Stimulated activated naive CD8-positive, alpha-beta T cell treated with anti-CD3 and anti-CD28 coated beads, Interleukin-15, Interleukin-2, amounts not matched to agents 100 ng/mL and 50 ng/mL, for 24 hours (primary cell): Measurements from ENCODE around the gene SEZ6.

Source experiments
- H3K27ac Mint-ChIP-seq: one replicate; pipeline ENCODE4 v1.8.0; 2021; ENCODE audit warnings: mild to moderate bottlenecking, mixed read lengths
- H3K27me3 Mint-ChIP-seq: one replicate; pipeline ENCODE4 v1.8.0; 2021; ENCODE audit warnings: mixed read lengths
- H3K36me3 Mint-ChIP-seq: one replicate; pipeline ENCODE4 v1.8.0; 2021; ENCODE audit warnings: low read depth, mixed read lengths
- H3K4me1 Mint-ChIP-seq: one replicate; pipeline ENCODE4 v1.8.0; 2021; ENCODE audit warnings: low read depth, mixed read lengths
- H3K4me3 Mint-ChIP-seq: one replicate; pipeline ENCODE4 v1.8.0; 2021; ENCODE audit warnings: mild to moderate bottlenecking, mixed read lengths
- H3K9me3 Mint-ChIP-seq: one replicate; pipeline ENCODE4 v1.8.0; 2021; ENCODE audit warnings: mixed read lengths

The SEZ6 gene

DNA sequence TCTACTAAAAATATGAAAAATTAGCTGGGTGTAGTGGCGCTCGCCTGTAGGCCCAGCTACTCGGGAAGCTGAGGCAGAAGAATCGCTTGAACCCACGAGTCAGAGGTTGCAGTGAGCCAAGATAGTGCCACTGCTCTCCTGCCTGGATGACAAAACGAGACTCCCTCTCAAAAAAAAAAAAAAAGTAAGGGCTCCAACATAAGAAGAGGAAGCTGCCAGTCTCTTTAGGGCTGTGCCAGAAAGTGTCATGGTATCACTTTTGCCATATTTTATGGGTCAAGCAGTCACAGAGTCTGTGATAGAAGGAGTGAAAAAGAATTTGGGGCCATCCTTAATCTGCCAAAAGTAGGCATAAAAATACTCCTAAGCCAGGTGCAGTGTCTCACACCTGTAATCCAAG, 35.7 kb upstream of the SEZ6 start:
- no peak overlapping the region for H3K4me3 Mint-ChIP-seq
- H3K36me3 Mint-ChIP-seq, result no peaks in the 10 kb centered on the region
- H3K4me1 Mint-ChIP-seq, result peaks cover 16% of the 10 kb centered on the region
- no peaks in the 10 kb centered on the region for H3K9me3 Mint-ChIP-seq
- H3K27ac Mint-ChIP-seq, result no peak overlapping the region
- H3K27me3 Mint-ChIP-seq, result peaks cover 3% of the 10 kb centered on the region

DNA sequence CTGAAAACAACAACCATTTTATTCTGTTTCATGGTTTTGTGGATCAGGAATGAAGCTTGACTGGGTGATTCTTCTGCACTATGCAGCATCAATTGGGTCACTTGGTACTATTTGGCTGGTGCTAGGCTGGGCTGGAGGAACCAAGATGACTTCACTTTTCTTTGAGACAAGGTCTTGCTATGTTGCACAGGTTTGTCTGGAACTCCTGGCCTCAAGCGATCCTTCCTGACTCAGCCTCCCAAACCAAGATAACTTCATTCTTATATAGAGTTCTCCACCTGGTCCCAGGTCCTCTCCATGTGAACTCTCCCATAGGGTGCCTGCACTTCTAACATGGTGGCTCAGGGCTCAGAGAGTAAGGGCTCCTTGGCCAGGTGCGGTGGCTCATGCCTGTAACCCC, 35.3 kb upstream of the SEZ6 start:
- Mint-ChIP-seq H3K36me3 (no peaks in the 10 kb centered on the region), H3K27ac (no peak overlapping the region), H3K4me1 (peaks cover 16% of the 10 kb centered on the region), H3K9me3 (no peaks in the 10 kb centered on the region), H3K27me3 (peaks cover 3% of the 10 kb centered on the region), H3K4me3 (no peak overlapping the region)

DNA sequence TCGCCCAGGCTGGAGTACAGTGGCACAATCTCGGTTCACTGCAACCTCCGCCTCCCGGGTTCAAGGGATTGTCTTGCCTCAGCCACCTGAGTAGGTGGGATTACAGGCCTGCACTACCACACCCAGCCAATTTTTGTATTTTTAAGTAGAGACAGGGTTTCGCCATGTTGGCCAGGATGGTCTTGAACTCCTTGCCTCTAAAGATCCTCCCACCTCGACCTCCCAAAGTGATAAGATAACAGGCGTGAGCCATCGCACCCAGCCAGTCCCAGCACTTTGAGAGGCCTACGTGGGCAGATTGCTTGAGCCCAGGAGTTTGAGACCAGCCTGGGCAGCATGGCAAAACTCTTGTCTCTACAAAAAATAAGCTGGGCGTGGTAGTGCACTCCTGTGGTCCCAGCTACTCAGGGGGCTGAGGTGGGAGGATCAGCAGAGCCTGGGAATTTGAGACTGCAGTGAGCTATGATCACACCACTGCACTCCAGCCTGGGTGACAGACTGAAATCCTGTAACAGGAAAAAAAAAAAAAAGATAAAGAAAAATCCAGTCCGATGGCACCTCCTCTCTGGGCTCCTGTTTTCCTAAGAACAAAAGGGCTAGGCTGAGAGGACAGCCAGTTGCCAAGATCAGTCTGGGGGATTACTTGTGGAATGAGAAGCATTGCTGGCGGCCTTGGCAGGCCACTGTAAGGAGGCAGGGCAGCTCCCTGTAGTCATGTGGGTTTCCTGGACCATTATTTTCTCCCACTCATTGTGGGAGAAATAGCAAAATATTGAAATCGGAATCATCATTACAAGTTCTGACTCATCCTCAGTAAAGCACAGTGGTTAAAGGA, 34.1 kb upstream of the SEZ6 start:
- Mint-ChIP-seq H3K27ac (no peak overlapping the region), H3K27me3 (peaks cover 6% of the 10 kb centered on the region), H3K4me3 (no peak overlapping the region), H3K4me1 (peaks cover 11% of the 10 kb centered on the region), H3K9me3 (no peaks in the 10 kb centered on the region), H3K36me3 (no peaks in the 10 kb centered on the region)

DNA sequence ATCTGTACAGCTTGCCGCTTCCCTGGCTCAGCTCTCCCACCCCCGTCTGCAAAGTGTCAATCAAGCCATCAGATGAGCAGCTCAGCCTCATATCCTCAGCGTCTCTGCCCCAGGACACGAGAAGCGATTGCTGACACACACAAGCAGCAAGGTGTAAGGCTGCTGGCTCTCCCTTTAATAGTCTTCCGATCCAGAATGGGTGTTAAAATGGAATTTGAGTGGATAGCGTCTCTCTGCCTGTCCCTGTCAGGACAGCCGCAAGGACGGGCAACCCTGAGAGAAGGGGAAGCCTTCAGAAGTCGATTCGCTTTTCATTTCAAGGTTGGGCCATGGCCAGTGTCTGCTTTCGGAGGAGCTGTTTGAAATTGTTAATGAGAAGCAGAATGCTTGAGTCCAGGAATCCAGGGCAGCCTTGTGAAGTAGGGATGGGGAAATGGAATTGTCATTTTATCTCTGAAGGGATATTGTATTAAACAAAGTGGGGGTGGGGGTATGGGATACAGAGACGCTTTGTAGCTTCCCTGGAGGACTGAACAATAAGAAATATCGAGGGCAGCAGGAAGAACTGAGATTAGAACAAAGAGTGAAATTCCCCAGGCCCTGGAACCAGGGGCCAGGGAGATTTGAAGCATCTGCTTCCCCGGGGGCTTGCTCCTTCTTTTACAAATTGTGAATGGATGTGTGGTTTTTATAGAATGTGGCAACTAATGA, 32.4 kb upstream of the SEZ6 start:
- Mint-ChIP-seq H3K9me3 (no peaks in the 10 kb centered on the region), H3K4me3 (no peak overlapping the region), H3K36me3 (no peaks in the 10 kb centered on the region), H3K27me3 (peaks cover 22% of the 10 kb centered on the region), H3K27ac (no peak overlapping the region), H3K4me1 (peaks cover 8% of the 10 kb centered on the region)

DNA sequence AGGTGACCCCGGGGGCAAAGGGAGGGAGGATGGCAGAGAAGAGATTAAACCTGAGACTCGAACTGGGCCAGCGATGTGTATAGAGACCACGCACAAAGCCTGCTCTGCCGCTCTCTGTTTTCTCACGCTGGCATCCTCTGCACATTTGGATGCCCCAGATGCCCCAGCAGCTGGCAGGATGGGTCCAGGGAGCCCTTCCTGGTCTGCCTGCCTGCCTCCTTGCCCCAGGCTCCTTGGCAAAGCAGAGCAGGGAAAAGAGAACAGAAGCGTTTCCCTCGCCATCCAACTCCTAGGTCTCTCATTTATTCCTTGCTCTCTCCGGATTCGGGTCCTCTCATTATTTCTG, 31.9 kb upstream of the SEZ6 start:
- no peak overlapping the region for H3K27ac Mint-ChIP-seq

DNA sequence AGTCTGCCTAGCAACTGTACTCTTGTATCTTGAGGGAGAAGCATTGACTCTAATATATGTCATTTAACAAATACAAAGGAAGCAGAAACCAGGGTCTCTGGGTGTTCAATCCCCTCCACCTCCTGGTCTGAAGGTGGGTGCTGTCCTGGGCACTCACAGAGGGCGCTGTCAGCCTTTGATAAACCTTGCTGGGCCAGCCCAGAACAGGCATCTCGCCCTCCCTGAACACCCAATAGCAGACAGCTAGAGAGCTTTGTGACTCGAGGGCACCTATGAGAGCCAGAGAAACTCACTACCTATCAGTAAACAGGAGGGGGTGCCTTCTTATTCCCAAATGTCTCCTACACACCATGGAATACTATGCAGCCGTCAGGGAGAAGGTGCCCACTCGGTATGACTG, 30.8 kb upstream of the SEZ6 start:
- no peaks in the 10 kb centered on the region for H3K9me3 Mint-ChIP-seq
- H3K27ac Mint-ChIP-seq, result no peak overlapping the region
- H3K36me3 Mint-ChIP-seq, result no peaks in the 10 kb centered on the region
- peaks cover 37% of the 10 kb centered on the region for H3K27me3 Mint-ChIP-seq
- H3K4me3 Mint-ChIP-seq, result no peak overlapping the region
- no peaks in the 10 kb centered on the region for H3K4me1 Mint-ChIP-seq

More for the DNA sequence above, 31.9 kb upstream of the SEZ6 start:
- no peaks in the 10 kb centered on the region for H3K9me3 Mint-ChIP-seq
- H3K36me3 Mint-ChIP-seq, result no peaks in the 10 kb centered on the region
- H3K4me3 Mint-ChIP-seq, result no peak overlapping the region
- H3K27me3 Mint-ChIP-seq, result peaks cover 27% of the 10 kb centered on the region
- H3K4me1 Mint-ChIP-seq, result peaks cover 6% of the 10 kb centered on the region

DNA sequence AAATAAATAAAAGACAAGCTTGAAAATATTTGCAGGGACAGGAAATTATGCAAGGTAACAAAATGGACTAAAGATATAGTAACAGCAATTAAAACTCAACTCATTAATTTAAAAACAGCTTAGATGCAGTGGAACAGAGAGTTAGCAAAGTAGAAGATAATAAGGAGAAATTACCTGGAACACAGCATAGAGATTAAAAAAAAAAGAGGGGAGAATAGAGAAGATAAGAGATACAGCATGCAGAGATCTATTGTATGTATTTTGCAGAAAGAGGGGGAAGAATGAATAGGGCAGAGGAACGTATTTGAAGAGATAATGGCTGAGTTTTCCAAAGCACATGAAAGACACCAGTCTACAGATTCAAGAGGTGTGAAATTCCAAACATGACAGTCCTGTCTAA, 28.7 kb upstream of the SEZ6 start:
- H3K4me3 Mint-ChIP-seq, result no peak overlapping the region
- no peaks in the 10 kb centered on the region for H3K4me1 Mint-ChIP-seq
- H3K27me3 Mint-ChIP-seq, result peaks cover 48% of the 10 kb centered on the region
- no peaks in the 10 kb centered on the region for H3K36me3 Mint-ChIP-seq
- no peaks in the 10 kb centered on the region for H3K9me3 Mint-ChIP-seq
- H3K27ac Mint-ChIP-seq, result no peak overlapping the region

DNA sequence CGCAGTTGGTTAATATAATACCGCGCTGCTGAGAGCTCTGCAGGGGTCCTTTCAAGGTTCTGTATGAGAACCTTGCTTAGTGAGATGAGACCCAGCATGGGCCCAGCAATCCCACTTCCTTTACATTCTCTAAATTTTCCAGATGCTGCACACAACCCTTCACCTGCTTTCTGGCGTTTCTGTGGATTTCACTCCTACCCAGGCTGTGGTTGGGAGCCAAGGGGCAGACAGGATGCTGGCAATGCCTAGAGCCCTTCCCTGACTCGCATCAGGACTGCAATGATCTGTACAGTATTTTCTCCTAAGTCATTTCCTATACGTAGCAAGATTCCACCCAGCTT, 27.0 kb upstream of the SEZ6 start:
- no peak overlapping the region for H3K27ac Mint-ChIP-seq
- no peak overlapping the region for H3K4me3 Mint-ChIP-seq
- peaks cover 55% of the 10 kb centered on the region for H3K27me3 Mint-ChIP-seq
- no peaks in the 10 kb centered on the region for H3K4me1 Mint-ChIP-seq
- H3K36me3 Mint-ChIP-seq, result no peaks in the 10 kb centered on the region
- H3K9me3 Mint-ChIP-seq, result no peaks in the 10 kb centered on the region

DNA sequence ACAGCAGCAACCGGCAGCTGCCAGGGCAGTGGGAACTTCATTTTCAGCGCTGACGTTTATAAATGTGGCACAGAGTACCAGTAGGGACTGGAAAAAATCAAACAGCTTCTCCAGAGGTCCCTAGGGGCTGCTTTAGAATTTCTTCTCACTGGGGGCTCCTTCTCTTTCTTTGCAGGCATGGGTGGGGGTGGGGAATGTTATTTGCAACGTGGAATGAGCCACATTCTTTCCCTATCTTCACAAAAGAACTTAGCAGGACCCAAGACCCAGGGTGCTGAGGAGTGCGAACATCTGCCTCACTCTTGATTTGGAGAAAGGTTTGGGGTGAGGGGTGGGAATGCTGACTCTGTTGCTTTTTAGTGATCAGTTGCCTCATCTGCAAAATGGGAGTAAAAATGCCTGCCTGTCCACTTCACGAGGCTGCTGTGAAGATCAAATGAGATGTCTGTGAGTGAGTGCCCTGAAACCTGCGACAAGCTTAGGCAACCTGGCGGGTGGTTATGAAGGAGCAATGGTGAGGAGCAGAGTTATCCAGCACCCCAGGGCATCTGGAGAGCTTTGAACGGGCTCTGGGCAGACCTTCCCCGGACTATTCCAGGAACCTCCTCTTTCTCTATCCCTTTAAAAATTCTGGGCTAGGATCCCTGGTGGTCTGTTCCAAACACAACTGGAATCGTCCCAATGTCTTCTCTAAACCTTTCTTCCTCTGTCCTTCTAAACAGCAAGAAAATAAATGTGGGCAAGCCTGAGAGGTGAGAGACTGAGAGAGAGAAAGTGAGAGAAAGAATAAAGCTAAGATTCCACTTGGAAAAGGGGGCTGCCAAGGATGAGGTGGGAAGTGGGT, 26.4 kb upstream of the SEZ6 start:
- no peaks in the 10 kb centered on the region for H3K9me3 Mint-ChIP-seq
- no peaks in the 10 kb centered on the region for H3K36me3 Mint-ChIP-seq
- H3K4me3 Mint-ChIP-seq, result no peak overlapping the region
- H3K27ac Mint-ChIP-seq, result no peak overlapping the region
- peaks cover 58% of the 10 kb centered on the region for H3K27me3 Mint-ChIP-seq
- no peaks in the 10 kb centered on the region for H3K4me1 Mint-ChIP-seq

DNA sequence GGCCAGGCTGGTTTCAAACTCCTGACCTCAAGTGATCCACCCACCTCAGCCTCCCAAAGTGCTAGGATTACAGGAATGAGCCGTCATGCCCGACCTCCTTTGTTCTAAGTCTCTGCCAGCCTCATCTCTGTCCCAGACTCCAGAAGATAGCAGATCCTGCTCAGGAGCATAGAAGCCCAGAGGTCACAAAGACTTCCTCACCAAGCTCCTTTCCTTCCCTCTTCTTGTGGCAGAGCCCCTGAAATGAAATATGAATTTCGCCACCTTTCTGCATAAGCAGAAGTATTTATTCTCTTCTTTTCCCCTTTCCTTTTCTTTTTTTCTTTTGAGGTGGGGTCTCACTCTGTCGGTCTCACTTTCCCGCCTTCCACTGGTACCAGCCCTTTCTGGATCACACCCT, 25.7 kb upstream of the SEZ6 start:
- Mint-ChIP-seq H3K27me3 (peaks cover 58% of the 10 kb centered on the region), H3K36me3 (no peaks in the 10 kb centered on the region), H3K9me3 (no peaks in the 10 kb centered on the region), H3K4me1 (no peaks in the 10 kb centered on the region), H3K4me3 (no peak overlapping the region), H3K27ac (no peak overlapping the region)

DNA sequence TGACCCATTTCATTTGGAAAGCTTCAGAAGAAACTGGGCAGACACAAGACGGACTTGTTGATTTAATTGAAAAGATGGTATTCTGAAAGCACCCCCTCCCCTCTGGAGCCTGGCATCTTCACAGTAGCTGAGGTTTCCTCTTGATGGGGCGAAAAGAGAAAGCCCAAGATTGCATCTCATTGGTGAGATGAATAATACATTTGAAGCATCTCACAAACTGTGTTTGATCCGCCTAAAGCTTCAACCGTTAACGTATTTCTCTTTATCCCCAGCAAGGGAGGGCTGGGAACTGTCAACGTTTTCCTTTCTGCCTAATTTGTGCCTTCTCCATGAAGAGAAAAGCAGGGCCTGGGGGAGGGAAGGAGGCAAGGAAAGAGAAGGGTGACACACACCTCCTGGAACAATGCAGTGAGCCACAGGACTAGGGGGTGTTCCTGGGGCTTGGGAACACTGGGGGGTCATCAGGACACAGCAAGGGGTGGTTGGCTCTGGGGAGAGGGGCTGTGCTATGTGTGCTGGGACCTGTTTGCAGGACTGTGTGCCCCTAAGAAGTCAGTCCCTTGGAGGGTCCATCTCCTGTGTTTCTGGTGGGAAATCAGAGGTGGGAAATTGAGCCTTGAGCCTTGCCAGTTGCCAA, 18.6 kb upstream of the SEZ6 start:
- Mint-ChIP-seq H3K9me3 (no peaks in the 10 kb centered on the region), H3K27me3 (peaks cover 43% of the 10 kb centered on the region), H3K27ac (no peak overlapping the region), H3K36me3 (no peaks in the 10 kb centered on the region), H3K4me1 (peaks cover 4% of the 10 kb centered on the region), H3K4me3 (no peak overlapping the region)

DNA sequence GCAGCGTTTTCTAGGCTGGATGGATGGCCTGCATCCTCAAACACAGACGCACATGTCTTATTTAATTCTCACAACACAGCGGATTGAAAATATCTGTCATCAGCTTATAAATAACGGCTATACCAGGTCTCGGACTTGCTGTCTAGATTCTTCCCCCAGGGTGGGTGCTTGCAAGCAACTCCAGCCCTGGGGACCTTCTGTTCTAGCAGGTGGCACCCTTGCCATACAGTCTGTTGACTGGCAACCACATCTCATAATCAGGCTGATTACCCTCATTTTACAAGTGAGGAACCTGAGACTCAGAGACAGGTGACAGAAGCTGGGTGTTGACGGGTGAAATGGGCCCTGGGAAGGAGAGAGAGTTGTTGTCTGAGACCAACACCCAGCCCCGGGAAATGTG, 16.2 kb upstream of the SEZ6 start:
- Mint-ChIP-seq H3K9me3 (no peaks in the 10 kb centered on the region), H3K4me1 (peaks cover 7% of the 10 kb centered on the region), H3K36me3 (no peaks in the 10 kb centered on the region), H3K27ac (no peak overlapping the region), H3K4me3 (no peak overlapping the region), H3K27me3 (peaks cover 50% of the 10 kb centered on the region)

DNA sequence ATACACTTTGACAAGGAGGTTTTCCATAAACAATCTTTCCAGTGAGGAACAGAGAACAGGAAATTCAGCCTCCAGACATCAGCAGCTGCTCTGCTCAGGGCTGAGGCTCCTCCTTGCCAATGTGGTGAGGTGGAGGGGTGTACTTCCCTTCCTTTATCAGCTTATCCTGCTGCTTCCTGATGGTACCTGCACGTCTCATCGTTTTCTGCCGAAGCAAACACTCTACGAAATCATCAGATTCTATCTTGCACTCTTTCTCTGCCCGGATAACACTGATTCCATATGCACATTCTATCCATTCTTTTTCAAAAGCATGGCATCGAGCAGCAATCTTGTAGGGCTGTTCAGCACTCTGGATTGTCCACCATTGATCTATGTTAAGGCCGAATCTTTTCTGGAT, 15.4 kb upstream of the SEZ6 start:
- no peaks in the 10 kb centered on the region for H3K9me3 Mint-ChIP-seq
- peaks cover 50% of the 10 kb centered on the region for H3K27me3 Mint-ChIP-seq
- H3K4me3 Mint-ChIP-seq, result no peak overlapping the region

DNA sequence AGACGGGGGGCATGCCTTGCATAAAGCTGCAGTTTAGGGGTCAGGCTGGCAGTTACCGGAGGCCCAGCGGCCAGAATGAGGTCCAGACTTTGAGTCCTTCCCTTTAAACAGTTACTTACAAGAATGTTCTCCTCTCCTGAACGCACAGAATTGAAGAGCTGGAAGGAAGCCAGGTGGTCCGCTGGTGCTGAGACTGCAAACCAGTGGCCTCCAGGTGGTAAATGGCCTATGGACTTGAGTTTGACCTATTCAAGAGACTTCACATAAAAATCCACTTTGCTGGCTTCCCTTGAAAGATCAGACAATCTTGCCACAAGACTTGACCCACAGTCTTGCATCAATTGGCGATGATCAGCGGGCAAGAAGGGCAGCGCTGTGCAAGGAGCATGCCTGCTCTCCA, 14.7 kb upstream of the SEZ6 start:
- Mint-ChIP-seq H3K27ac (no peak overlapping the region), H3K36me3 (no peaks in the 10 kb centered on the region), H3K9me3 (no peaks in the 10 kb centered on the region), H3K4me3 (no peak overlapping the region), H3K4me1 (peaks cover 7% of the 10 kb centered on the region), H3K27me3 (peaks cover 50% of the 10 kb centered on the region)

More for the DNA sequence above, 15.4 kb upstream of the SEZ6 start:
- Mint-ChIP-seq H3K4me1 (peaks cover 7% of the 10 kb centered on the region), H3K27ac (no peak overlapping the region), H3K36me3 (no peaks in the 10 kb centered on the region)
